ENCODE results near the gene DCDC2C.

- no peak for TF ChIP-seq EZH2 (IDR thresholded peaks at IDR 0.05; ENCODE audit: insufficient read depth, poor library complexity, severe bottlenecking)
- no peak for TF ChIP-seq EZH2phosphoT487 (IDR thresholded peaks at IDR 0.05; ENCODE audit: insufficient read depth, low read depth)
Observed at GRCh38 chr2:3768960-3769765, 65.8 kb downstream of the DCDC2C start.
